ENCODE data around the gene RAI14.

RAI14 gene

GRCh38 chr5:34866989-34867471 lies 210.9 kb downstream of the RAI14 start:
- no peak for DNase-seq (ENCODE audit: low spot score)
- no peak for TF ChIP-seq CTCF (IDR thresholded peaks at IDR 0.05)
- Histone ChIP-seq H3K4me3 (no peak overlapping the region), H3K27ac (no peak overlapping the region)

DNA sequence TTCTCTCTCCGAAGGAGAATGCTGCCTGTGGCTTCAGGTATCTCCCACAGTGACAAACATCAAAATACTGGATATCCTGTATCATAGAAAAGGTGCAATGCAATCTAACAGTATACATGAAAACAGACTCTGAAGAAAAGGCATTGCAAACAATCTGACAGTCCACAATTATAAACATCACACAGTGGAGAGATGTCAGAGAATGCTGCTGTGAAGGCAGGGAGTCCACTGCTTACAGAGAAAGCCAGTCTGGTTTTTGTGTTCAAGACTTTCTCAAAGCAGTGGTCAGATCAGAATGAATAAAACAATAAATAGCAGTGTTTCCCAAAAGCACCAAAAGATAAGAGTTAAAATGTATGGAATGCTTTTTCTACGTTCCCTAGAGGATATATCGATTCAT lies 211.5 kb downstream of the RAI14 start:
- H3K4me3 ChIP-seq = no peak overlapping the region
- TF ChIP-seq CTCF (IDR thresholded peaks at IDR 0.05) = no peak
- no peak for DNase-seq (ENCODE audit: low spot score)
- H3K27ac ChIP-seq = no peak overlapping the region

DNA sequence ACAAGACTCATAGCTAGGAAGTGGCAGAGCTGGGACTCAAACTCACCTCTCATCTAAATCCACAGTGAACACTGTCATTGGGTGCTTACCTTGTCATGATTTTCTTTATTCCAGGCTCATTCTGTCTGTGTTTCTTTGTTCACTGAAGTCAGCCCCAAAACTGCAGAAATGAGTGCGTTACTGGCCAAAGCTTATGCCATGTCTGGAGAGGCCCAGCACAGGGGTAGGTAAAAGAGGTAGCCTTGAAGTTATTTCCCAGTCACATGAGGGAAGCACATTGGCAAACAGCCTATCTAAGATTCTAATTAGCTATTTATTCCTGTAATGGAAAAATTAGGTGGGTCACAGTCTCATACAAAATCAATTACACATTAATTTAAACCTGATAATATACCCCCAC lies 212.7 kb downstream of the RAI14 start:
- DNase-seq (ENCODE audit: low spot score) = no peak
- no peak for TF ChIP-seq CTCF (IDR thresholded peaks at IDR 0.05)
- Histone ChIP-seq H3K4me3 (no peak overlapping the region), H3K27ac (no peak overlapping the region)

DNA sequence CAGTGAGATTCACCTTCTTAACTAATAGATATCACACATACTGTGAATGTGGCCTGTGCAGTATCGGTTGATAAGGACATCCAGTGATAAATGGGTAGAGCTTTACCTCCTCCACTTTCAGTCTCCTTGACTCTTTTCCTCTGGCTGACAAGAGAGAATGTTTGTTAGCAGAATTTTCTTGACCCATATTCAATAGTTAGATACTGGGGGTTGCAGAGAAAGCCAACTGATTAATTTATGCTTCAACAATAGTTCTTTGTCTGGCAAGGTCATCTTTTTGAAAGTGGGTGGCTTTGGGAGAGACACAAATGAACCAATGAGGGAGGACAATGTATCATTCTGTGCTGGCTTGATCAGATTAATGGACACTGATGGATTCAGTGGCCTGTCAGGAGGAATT lies 213.1 kb downstream of the RAI14 start:
- no peak for TF ChIP-seq CTCF (IDR thresholded peaks at IDR 0.05)
- H3K4me3 ChIP-seq = no peak overlapping the region
- DNase-seq (ENCODE audit: low spot score) = no peak
- H3K27ac ChIP-seq = no peak overlapping the region

GRCh38 chr5:34870382-34870781 lies 214.3 kb downstream of the RAI14 start:
- no peak overlapping the region for H3K4me3 ChIP-seq
- TF ChIP-seq CTCF (IDR thresholded peaks at IDR 0.05) = no peak
- H3K27ac ChIP-seq = no peak overlapping the region
- DNase-seq (ENCODE audit: low spot score) = no peak

DNA sequence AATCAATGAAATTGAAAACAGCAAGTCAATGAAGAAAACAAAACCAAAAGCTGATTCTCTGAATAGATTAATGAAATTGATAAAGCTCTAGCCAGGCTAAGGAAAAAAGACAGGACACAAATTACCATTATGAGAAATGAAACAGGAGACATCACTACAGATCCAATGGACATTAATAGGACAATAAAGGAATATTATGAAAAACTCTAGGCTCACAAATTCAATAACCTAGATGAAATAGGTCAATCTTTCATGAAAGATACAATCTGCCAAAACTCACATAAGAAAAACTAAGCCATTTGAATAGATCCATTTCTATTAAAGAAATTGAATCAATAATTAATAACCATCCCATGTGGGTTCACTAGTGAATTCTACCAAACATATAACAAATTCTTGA lies 220.1 kb downstream of the RAI14 start:
- Histone ChIP-seq H3K27ac (no peak overlapping the region), H3K4me3 (no peak overlapping the region)
- no peak for DNase-seq (ENCODE audit: low spot score)
- no peak for TF ChIP-seq CTCF (IDR thresholded peaks at IDR 0.05)

GRCh38 chr5:34881246-34881645 lies 225.1 kb downstream of the RAI14 start:
- no peak overlapping the region for H3K27ac ChIP-seq
- no peak for DNase-seq (ENCODE audit: low spot score)
- H3K4me3 ChIP-seq = no peak overlapping the region
- TF ChIP-seq CTCF (IDR thresholded peaks at IDR 0.05) = no peak

Data from coronary artery (tissue), 2 donors.